ENCODE data around the gene CYP2W1.

CYP2W1 gene

GRCh38 chr7:1015196-1016121 is 32.5 kb downstream of the CYP2W1 start:
- DNase-seq (ENCODE audit: low read depth in 3 of 3): no peak

- DNase-seq (ENCODE audit: low read depth in 3 of 3): no peak
These were observed 33.9 kb downstream of the CYP2W1 start for GRCh38 chr7:1016577-1017531.

- DNase-seq (ENCODE audit: low read depth in 3 of 3): no peak
These were observed 34.8 kb downstream of the CYP2W1 start for GRCh38 chr7:1017586-1018333.

- DNase-seq (ENCODE audit: low read depth in 3 of 3): no peak
These were observed 35.3 kb downstream of the CYP2W1 start for GRCh38 chr7:1018334-1018695.

DNA sequence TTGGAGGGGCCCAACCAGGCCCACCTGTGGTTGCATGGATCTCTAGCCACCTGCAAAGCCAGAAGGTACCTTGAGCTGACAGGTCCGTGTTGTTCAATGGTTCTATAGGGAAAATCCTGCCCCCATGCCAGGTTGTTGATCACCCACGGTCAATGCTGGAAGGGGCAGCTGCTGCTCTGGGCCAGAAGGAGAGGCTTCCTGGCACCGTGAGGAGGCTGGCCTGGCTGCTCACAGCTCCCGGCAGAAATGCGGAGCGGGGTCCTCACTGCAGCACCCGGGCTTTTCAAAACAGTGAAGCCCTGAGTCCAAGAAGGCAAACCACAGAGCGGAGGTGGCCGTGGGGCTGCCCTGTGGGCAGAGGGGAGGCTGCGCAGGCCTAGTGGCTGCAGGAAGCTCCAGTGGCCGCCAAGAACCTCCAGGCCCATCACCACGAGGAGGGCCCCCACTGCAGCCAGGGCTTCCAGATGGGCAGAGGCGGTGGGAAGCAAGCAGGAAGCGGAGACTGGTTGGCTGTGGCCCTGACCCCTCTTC is 36.3 kb downstream of the CYP2W1 start:
- no peak for DNase-seq (ENCODE audit: low read depth in 3 of 3)

GRCh38 chr7:1019789-1020610 is 37.0 kb downstream of the CYP2W1 start:
- DNase-seq (ENCODE audit: low read depth in 3 of 3): no peak

DNA sequence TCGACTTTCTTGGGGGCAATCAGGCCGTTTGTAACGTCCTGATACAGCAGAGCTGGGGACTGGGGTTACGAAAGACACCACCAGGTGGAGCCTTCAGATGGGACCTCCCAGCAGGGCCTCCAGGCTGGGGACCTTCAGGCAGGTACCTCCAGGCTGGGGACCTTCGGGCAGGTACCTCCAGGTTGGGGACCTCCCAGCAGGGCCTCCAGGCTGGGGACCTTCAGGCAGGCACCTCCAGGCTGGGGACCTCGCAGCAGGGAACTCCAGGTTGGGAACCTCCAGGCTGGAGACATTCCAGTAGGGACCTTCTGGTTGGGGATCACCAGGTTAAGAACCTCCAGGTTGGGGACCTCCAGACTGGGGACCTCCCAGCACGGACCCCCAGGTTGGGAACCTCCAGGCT is 37.9 kb downstream of the CYP2W1 start:
- no peak for DNase-seq (ENCODE audit: low read depth in 3 of 3)

DNA sequence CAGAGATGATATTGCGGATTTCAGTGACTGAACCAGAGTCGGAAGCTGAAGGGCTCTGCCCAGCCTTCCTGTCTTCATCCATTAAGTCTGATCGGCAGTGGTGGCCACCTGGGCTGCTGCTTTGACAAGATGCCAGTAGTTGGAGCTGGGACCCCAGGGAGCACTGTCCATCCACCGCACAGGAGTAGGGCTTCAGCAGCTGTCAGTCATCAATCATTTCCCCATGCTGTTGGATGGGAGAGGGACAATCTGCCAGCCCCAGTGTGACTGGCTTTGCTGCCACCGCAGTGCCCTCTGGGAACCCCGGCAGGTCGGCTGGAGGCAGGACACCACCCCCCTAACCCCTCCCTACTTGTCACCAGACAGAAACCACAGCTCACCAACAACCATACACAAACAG is 38.4 kb downstream of the CYP2W1 start:
- DNase-seq (ENCODE audit: low read depth in 3 of 3): no peak

DNA sequence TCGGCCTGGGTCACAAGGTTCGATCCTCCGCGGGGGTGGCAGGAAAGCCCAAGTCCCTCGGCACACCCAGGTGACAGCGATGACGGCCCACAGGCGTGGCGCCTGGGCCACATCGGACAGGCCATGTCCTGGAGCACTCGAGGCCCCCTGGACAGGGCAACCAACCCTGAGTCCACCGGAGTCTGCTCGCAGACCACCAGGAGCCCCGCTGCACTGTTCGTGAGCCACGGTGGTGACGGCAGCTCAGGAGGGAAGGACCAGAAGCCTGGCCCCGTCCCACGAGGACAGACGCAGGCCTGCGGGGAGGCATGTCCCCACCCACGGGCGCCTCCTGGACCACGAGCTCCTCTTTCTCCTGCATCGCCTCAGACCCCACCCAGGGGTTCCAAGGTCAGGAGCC is 39.0 kb downstream of the CYP2W1 start:
- no peak for DNase-seq (ENCODE audit: low read depth in 3 of 3)

GRCh38 chr7:1022356-1022755 is 39.4 kb downstream of the CYP2W1 start:
- DNase-seq (ENCODE audit: low read depth in 3 of 3): no peak

DNA sequence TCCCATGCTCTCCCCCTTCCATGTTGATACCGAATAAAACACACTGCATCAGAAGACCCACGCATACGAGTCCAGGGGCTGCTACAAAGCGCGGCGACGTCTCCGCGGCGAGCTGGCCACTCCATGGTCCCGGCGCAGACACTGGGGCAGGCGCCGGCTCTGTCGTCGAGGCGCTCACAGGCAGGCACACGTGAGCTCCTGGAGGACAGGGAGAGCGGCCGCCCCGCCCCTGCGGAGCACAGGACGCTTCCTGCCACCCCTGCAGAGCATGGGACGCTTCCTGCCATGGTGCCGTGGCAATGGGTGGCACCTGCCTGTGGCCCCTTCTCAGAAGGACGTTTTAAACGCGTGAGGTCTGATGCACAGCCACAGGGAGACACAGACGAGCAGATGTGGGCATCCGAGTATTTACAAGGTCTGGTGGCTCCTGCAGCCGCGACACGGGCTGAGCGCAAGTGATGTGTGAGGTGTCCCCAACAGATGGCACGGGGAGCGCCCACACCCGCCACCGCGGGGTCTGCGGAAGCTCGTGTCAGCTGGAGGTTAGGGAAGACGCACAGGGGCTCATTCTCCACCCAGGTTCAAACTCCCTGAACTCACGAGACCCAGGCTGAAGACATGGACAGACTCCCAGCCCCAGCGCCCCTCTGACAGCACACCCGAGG is 40.0 kb downstream of the CYP2W1 start:
- DNase-seq (ENCODE audit: low read depth in 3 of 3): no peak

DNA sequence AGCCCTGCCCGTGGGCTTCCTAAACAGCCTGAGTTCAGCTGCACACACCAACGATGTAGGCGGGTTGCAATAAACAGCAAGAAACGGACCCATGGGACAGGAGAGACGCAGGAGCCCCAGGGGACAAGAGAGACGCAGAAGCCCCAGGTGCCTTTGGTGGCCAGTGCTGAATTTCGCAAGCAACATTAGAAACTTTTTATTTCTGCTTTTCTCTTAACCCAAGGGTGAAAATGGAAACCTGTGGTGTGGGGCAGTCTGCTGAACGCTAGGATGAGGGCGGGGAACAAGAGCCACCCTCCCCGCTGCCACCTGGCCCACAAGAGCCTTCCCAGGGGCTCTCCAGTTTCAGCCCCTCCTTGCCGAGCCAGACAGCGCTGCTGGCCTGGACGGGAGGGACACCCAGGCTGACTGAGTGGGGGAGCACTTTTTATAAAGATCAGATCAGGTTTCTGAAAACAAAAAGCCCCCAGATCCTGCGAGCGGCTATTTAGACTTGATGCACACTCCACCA is 41.4 kb downstream of the CYP2W1 start:
- no peak for DNase-seq (ENCODE audit: low read depth in 3 of 3)

DNA sequence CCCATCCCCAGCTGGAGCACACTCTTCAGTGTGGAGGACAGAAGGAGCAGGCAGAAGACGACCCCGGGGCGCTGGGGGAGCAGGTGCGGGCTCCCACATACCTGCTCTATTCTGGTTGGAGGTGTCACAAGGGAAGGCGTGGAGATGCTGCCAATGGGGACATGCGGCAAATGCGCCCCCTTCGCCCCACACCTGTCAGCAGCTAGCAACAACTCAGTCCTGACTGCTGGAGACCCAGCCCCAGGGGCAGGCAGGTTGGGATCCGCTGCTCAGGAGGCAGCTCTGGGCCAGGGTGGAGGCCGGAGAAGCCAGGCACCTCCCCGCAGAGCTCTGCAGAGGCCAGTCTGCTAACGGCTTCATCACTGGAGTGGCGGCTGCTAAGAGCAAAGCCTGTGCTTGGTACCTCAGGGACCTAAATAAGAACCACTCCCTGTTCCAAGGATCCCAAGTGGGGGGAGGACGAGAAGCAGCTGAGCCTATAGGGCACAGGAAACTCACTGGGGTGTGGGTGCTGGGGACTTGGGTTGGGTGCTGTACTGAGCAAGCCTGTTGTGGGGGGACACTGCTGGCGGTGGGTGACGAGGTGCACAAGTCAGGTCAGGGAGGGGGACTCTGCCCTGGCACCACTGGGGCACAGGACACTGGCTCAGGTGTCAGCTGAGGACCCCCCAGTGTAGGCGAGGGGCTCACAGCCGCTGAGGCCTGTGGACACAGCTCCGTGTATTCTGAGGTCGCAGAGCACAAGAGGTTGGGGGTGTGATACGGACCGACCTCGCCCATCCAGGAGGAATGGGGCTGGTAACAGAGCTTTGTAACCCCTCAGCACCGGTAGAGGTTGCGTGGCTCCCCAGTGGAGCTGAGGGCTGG is 42.1 kb downstream of the CYP2W1 start:
- no peak for DNase-seq (ENCODE audit: low read depth in 3 of 3)

GRCh38 chr7:1025743-1026581 is 43.0 kb downstream of the CYP2W1 start:
- DNase-seq (ENCODE audit: low read depth in 3 of 3): no peak

DNA sequence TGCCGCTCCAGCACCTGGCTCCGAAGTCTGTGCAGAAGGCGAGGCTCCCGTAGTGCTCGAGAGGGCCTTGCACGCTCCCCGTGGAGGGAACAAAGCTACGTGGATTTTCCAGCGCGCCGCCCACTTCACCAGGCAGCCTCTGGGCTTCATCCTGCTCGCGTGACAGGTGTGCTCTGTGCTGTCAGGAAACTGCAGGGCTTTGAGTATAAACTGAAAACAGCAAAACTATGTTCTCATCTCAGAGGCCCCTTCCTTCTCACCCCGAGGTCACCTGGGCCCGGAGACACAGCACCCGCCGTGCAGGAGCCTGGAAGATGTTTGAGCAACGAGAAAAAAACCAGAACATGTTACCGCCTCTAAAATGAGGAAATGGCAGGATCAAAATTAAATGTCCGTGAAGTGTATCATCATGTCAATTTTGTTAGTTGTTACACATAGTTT is 43.8 kb downstream of the CYP2W1 start:
- no peak for DNase-seq (ENCODE audit: low read depth in 3 of 3)

DNA sequence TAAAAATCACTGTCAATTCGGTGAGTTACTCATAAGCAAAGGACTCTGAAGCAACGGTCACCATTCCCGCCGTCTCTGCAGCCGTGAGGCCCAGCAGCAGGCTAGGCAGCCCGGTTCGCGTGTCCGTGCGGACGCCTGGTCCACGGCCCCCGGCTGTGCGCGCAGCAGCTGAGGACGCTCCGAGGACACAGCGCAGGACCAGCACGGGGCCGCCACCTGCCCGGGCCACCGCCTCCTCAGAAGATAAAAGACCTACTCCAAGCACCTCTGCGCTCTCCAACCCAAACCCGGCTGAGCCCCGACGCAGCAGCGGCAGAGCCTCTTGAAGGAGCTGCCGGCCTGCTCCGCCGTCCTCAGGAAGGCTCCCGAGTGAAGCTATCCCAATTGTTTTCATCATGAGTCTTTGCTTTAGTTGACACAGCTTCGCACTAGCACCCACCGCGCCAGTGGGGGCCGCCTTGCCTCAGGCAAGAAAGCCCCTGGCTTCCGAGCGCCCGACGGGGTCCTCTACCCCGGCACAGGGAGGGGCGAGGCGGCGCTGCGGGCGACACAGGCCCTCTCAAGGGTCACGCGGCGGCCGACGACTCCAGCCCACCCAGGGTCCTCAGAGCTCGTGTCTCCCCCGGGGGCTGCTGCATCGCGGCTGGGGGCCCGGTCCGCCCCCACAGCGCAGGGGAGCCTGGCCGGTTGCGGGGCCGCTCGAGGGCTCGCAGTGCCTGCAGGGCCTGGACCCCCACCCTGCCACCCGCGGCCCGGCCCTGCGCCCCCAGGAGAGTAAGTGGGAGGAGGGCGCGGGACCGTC is 44.5 kb downstream of the CYP2W1 start:
- no peak for DNase-seq (ENCODE audit: low read depth in 3 of 3)
